Measurements from ENCODE around the gene LAMA5.

Gene LAMA5

DNA sequence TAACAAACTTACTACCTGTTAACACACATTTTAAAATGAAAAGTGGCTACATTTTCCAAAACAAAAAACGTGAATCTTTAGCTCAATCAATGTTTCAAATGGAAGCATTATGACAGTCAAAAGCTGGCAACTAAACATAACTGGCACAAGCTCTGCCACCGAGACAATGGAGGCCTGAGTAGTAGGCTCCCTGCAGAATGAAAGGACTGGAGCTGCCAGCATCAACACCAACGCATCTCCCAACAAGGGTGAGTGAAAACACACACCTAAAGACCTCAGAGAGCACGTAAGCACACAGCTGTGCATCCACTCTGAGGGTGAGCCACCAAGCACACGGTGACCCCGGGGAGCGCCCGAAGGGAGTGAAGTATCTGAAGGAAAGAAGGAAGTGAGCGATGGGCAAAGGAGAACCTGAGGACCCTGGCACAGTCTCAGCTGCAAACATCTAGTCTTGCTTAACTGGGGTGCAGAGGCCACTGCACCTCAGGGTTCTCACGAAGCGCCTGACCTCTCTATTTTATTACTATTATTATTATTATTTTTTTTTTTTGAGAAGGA lies 65.9 kb downstream of the LAMA5 start:
- FAIRE-seq: no peak

GRCh38 chr20:62300319-62300718 lies 66.8 kb downstream of the LAMA5 start:
- FAIRE-seq: no peak

- no peak for FAIRE-seq
Measured at GRCh38 chr20:62299666-62300236, 67.4 kb downstream of the LAMA5 start.

GRCh38 chr20:62298577-62299249 lies 68.4 kb downstream of the LAMA5 start:
- no peak for FAIRE-seq

- no peak for FAIRE-seq
Measured at GRCh38 chr20:62297449-62298227, 69.5 kb downstream of the LAMA5 start.

DNA sequence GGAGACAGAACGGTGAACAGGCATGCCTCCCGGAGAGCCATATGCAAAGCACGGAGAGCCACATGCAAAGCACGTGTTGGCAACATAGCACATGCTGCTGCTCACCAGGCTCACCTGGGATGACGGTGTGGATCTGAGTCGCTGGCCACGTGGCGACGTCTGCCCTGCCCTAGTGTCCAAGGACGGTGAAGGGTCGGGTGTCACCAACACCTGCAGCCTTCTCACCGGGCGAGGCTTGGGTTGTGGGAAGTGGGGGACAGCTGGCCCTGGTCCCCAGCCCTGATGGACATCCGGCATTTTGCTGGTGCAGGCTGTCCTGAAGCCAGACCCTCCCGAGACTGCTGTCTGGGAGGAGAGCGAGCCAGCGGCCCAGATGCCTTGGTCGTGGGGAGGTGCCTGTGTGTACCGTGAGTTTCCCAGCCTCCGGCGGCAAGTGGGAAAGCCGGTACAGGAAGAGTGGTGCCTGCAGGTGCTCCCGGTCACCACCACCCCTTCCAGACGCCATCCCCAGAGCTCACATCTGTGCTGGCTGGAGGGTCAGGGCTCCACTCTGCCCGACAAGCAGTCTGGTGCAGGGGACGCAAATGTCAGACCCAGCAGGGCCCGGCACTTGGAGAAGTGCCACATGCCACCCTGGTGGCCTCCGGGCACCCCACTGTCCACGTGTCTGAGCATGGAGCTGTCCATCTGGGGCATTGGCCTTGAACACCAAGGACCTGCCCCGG lies 70.2 kb downstream of the LAMA5 start:
- no peak for FAIRE-seq

DNA sequence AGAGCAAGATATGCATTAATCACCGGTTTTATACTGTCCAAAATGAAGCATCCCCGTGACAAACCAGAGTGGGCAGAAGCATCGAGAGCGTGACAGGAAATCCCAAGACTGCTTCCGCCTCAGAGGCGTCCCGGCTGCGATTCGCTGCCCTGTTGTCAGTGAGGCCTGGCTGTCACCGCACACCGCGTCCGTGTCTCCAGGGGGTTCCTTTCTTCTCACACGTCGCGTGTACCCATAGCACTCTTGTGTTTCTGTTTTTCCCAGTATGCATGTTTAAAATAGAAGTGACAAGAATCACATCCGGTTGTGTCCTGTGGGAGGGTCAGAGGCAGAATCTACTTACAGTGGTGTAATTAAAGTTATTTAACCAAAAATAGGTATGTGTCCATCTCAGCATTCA lies 72.6 kb downstream of the LAMA5 start:
- FAIRE-seq: no peak

DNA sequence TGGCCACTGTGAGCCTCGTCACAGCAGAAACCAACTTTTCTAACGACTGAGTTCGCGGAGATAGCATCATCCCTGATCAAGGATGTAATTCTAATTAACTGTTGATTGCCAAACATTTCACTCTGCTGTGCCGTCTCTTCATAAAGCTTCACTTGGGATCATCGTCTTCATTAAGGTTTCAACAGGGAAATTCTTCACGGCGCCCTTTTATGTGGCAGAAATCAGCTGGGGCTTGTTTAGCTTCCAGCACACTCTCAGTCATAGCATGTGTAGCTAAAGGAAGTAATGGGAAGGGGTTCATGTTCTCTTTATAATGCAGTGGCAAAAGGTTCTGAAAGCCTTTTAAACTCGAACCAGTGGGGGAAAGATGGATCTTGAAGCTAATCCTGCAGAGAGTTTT lies 73.2 kb downstream of the LAMA5 start:
- no peak for FAIRE-seq

- no peak for FAIRE-seq
Measured at GRCh38 chr20:62293111-62293784, 73.9 kb downstream of the LAMA5 start.

DNA sequence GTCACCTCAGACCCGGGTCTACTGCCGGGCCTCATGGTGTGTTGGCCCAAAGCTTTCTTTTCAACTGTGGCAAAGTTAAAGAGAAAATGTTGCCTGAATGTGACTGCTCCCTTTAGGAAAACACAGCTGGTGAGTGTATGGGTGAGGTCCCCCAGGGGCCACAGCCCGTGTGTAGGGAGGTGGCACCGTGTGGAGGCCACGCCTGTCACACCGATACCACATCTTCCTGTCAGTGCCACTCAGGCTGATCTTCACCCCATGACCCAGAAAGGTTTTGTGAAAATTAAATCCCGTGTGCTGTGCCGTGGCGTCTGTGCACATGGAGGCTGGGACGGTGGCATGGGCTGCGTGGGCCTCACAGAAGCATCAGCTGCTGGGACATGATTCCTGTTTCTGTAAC lies 75.0 kb downstream of the LAMA5 start:
- no peak for FAIRE-seq

GRCh38 chr20:62291251-62292066 lies 75.7 kb downstream of the LAMA5 start:
- no peak for FAIRE-seq

- FAIRE-seq: no peak
Measured at GRCh38 chr20:62289898-62290297, 77.2 kb downstream of the LAMA5 start.

GRCh38 chr20:62289131-62289530 lies 78.0 kb downstream of the LAMA5 start:
- no peak for FAIRE-seq

GRCh38 chr20:62288535-62289105 lies 78.5 kb downstream of the LAMA5 start:
- FAIRE-seq: no peak

DNA sequence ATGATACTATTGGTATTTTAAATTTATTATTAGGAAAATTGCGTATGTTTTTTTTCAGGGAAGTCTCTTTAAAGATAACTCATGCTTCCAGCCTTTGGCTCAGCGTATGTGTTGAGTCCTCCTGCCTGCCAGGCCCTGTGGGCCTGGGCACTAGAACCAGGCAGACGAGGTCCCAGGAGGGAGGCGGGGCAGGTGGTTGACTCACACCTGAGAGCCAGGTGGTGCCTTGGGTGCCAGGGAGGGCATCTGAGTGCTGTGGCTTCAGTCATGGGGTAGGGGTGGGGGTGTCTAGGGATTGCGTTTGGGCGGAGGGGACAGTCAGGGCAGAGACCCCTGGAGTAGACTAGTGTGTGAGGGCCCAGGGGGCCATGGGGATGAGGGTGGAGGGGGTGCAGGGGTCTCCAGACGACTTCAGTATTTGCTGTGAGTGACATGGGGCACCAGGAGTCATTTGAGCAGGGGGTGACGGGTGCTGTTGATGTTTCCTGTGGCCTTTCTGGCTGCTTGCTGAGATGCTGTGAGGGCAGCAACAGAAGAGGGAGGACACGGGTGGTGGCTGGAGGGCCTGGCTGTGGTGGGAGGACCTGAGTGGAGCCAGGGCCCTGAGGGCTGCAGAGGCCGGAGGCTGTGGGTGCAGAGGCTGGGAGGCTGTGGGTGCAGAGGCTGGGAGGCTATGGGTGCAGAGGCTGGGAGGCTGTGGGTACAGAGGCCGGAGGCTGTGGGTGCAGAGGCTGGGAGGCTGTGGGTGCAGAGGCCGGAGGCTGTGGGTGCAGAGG lies 79.2 kb downstream of the LAMA5 start:
- no peak for FAIRE-seq

DNA sequence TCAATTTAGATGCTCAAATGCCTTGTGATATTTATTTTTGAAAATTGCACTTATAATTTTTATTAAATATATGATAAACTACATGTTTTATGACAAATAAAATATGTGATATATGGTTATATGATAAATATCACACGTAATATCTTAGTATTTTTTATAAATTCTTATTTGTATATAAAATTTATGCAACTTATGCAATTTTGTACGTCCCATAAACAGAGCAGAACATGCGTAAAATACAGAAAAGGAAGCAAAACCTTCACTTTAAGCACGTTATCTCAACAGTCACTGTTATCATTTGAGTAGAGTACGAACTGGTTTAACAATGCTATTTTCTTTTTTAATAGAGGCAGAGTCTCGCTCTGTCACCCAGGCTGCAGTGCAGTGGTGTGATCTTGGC lies 80.0 kb downstream of the LAMA5 start:
- FAIRE-seq: no peak

GRCh38 chr20:62286493-62287064 lies 80.5 kb downstream of the LAMA5 start:
- FAIRE-seq: no peak

DNA sequence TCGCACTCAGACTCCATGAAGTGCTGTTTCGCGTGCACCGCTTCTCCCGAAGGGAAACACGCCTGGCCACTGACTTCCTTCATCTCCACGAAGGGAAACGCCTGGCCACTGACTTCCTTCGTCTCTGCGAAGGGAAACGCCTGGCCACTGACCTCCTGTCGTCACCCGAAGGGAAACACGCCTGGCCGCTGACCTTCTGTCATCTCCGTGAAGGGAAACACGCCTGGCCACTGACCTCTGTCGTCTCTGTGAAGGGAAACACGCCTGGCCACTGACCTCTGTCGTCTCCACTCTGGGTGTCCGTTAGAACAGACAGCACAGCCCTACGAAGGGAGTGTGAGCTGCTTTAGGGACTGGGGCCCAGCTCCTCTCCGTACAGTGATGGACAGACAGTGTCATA lies 81.4 kb downstream of the LAMA5 start:
- FAIRE-seq: no peak

GRCh38 chr20:62285151-62285550 lies 82.0 kb downstream of the LAMA5 start:
- no peak for FAIRE-seq

GRCh38 chr20:62284448-62284847 lies 82.7 kb downstream of the LAMA5 start:
- FAIRE-seq: no peak

Data from TTC549 (cell line).